Testis (tissue), 2 donors: ENCODE measurements around the gene GOLGA8T.
"Not testable (repeated sequence)": the region's sequence is repeated elsewhere in the genome, so short reads cannot be mapped to it uniquely, and the experiment has no call there.

Source experiments
- CTCF ChIP-seq, 3 experiments: fragments of 450-650 bp in 2 of 3; fragments of 200-600 bp in 1 of 3; sonication (generic) in 1 of 3; IDR thresholded peaks; one replicate each; pipeline ENCODE4 v1.5.1; 2016 to 2019; ENCODE audit warnings: antibody characterized with exemption in 3 of 3, mild to moderate bottlenecking in 2 of 3, moderate library complexity in 1 of 3
- POLR2A ChIP-seq: fragments of 450-650 bp; IDR thresholded peaks from one replicate; pipeline ENCODE4 v1.6.1; 2017; ENCODE audit warnings: antibody characterized with exemption, mild to moderate bottlenecking, moderate library complexity

GRCh38 chr15:30185495-30185894 is 50.6 kb downstream of the GOLGA8T start:
- not testable (repeated sequence) for TF ChIP-seq CTCF (IDR thresholded peaks at IDR 0.05); POLR2A
